AG04450 (cell line): ENCODE results near the gene TWF1. TPM values are rescaled to one million over a fixed set of nuclear protein-coding genes. Genes with fewer than 3 reads are reported as not detected.
"Not testable (repeated sequence)": the region's sequence is repeated elsewhere in the genome, so short reads cannot be mapped to it uniquely, and the experiment has no call there.

Experiments
- CTCF ChIA-PET: fragments of 300-600, 350-600 bp; formaldehyde crosslinking; extraction: SDS; loops from one replicate; lab custom pipeline; 2022; ENCODE audit warnings: antibody characterized with exemption, inconsistent platforms; lab: Charles Lee
- POLR2A ChIA-PET: fragments of 350-600 bp; formaldehyde crosslinking; extraction: SDS; loops from one replicate; lab custom pipeline; 2021; ENCODE audit warnings: antibody characterized with exemption, inconsistent platforms; lab: Yijun Ruan, JAX
- DNase-seq: peaks from one replicate; pipeline ENCODE4 v3.0.0-alpha.2; 2011; ENCODE audit warnings: low read depth, low spot score
- H3K27ac ChIP-seq: one replicate; pipeline ENCODE4 v1.5.1; 2012; ENCODE audit warnings: low read depth, low read length, control low read depth
- H3K27me3 ChIP-seq: one replicate; pipeline ENCODE4 v1.6.0; 2012; ENCODE audit warnings: low read length; ENCODE audit not compliant: control insufficient read depth, insufficient read depth
- H3K4me3 ChIP-seq: 2 replicates; pipeline ENCODE4 v1.5.1; 2011; ENCODE audit warnings: mild to moderate bottlenecking, low read depth, low read length, control low read depth
- H3K9me3 ChIP-seq: 2 replicates; pipeline ENCODE4 v1.5.1; 2012; ENCODE audit warnings: low read length; ENCODE audit not compliant: control insufficient read depth, insufficient read depth
- CTCF ChIP-seq: IDR thresholded peaks from 2 replicates; pipeline ENCODE4 v1.5.1; 2011; ENCODE audit warnings: low read depth, low read length, control low read depth, inconsistent platforms
- polyA plus RNA-seq: library from polyadenylated mRNA; depleted of rRNA; stranded (reverse); fragments of >200 nt; gene quantifications from 2 replicates; pipeline ENCODE4 v1.2.3, GENCODE V29; 2011; rRNA removed

The TWF1 gene
- polyA plus RNA-seq, 1 experiment = 147 TPM

- POLR2A ChIA-PET = no interaction called here
- TF ChIP-seq CTCF = no peak
- no peak overlapping the region for H3K27ac ChIP-seq
- CTCF ChIA-PET = no interaction called here
- no peaks in the 10 kb centered on the region for H3K9me3 ChIP-seq
- no peak for DNase-seq
- H3K4me3 ChIP-seq = no peak overlapping the region
- no peaks in the 10 kb centered on the region for H3K27me3 ChIP-seq
These were observed 52.1 kb downstream of the TWF1 start for GRCh38 chr12:43754015-43754414.

- H3K4me3 ChIP-seq, CTCF ChIA-PET, DNase-seq, H3K27ac ChIP-seq, H3K27me3 ChIP-seq, H3K9me3 ChIP-seq, POLR2A ChIA-PET: not testable (repeated sequence)
These were observed 54.8 kb downstream of the TWF1 start for GRCh38 chr12:43751360-43751759.

DNA sequence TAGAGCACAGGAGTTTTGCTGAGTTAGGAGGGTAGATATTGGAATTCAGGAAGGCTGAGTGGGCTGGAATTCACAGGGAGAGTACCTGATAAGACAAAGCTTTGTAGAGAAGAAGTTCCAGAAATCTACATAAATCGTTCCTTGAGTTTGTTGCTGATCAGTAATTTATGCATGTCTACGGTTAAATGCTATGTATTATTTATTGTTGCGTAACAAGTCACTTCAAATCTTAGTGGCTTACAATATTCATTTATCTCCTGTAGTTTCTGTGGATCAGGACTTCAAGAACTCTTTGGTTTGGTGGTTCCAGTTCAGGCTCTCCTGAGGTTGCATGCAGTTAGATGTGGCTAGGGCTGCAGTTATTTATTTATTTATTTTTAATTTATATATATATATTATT lies 55.3 kb downstream of the TWF1 start:
- no peak for TF ChIP-seq CTCF
- H3K27me3 ChIP-seq = no peaks in the 10 kb centered on the region
- ChIA-PET CTCF (no interaction called here), POLR2A (no interaction called here)
- H3K4me3 ChIP-seq = no peak overlapping the region
- DNase-seq = no peak
- H3K9me3 ChIP-seq = no peaks in the 10 kb centered on the region
- H3K27ac ChIP-seq = no peak overlapping the region

- ChIA-PET CTCF (interaction anchor here (0.9 to 1.0 kb wide), 3 partner anchors 11 to 304 kb away, joined by 3 read pairs; no protein-coding TSS in a partner anchor), POLR2A (no interaction called here)
- peaks cover 4% of the 10 kb centered on the region; the same call in 1 of the 2 replicates for H3K9me3 ChIP-seq
- H3K4me3 ChIP-seq = no peak overlapping the region
- DNase-seq = no peak
- no peaks in the 10 kb centered on the region for H3K27me3 ChIP-seq
- TF ChIP-seq CTCF = no peak
- H3K27ac ChIP-seq = no peak overlapping the region
These were observed 57.1 kb downstream of the TWF1 start for GRCh38 chr12:43749016-43749415.

DNA sequence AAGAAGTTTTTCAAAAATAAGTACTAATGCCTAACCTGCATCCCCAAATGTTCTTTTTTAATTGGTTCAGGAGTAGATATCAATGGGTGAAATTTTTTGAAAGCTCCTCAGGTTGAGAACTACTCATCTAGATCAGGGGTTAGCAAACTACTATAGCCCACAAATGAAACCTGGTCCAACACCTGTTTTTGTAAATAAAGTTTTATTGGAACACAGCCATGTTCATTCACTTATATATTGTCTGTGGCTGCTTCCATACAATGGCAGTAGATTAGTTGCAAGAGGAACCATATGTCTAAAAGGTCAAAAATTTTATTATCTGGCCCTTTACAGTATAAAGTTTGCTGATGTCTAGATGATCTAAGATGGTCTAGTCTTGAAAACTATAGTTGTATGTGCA lies 61.3 kb downstream of the TWF1 start:
- ChIA-PET POLR2A (no interaction called here), CTCF (interaction anchor here (0.5 kb wide), 1 partner anchor 21 kb away, joined by 4 read pairs; no protein-coding TSS in a partner anchor)
- Histone ChIP-seq H3K27ac (no peak overlapping the region), H3K4me3 (no peak overlapping the region), H3K27me3 (no peaks in the 10 kb centered on the region), H3K9me3 (peaks cover 4% of the 10 kb centered on the region; the same call in 1 of the 2 replicates)
- no peak for TF ChIP-seq CTCF
- no peak for DNase-seq

Other genes with a start within 250 kb of the TWF1 start
- gene PUS7L, start 47.5 kb downstream of the TWF1 start, polyA plus RNA-seq = 9.1 and 15.2 TPM in 2 replicates
- 20.6 and 29.4 TPM in 2 replicates for gene IRAK4, start 47.4 kb downstream of the TWF1 start, polyA plus RNA-seq
- gene TMEM117, start 29.8 kb upstream of the TWF1 start, polyA plus RNA-seq = 11.3 and 15.4 TPM in 2 replicates